Activated T-helper 1 cell treated with anti-CD3 and anti-CD28 coated beads, Interleukin-12 subunit alpha, Interleukin-12 subunit beta, Interleukin-2, Interleukin-4 antibody, amounts not matched to agents 30 ng/mL and 10 ng/mL and 1 ng/mL, durations not matched to agents 14 hours and 24 hours and 36 hours (primary cell): ENCODE results near the gene ADGB. TPM values are rescaled to one million over a fixed set of nuclear protein-coding genes. Genes with fewer than 3 reads are reported as not detected.
A peak's percentile ranks its signal among the peaks of the same experiment; 100 is the strongest.

Experiments used
- DNase-seq: peaks from one replicate; pipeline ENCODE4 v3.0.0; 2021; ENCODE audit warnings: low spot score
- H3K27ac Mint-ChIP-seq: one replicate; pipeline ENCODE4 v1.8.0; 2021; ENCODE audit warnings: mild to moderate bottlenecking, mixed read lengths
- H3K27me3 Mint-ChIP-seq: one replicate; pipeline ENCODE4 v1.8.0; 2022; ENCODE audit warnings: mild to moderate bottlenecking, moderate library complexity, mixed read lengths; ENCODE audit not compliant: insufficient read depth
- H3K36me3 Mint-ChIP-seq: one replicate; pipeline ENCODE4 v1.8.0; 2021; ENCODE audit warnings: low read depth, mixed read lengths
- H3K4me1 Mint-ChIP-seq: one replicate; pipeline ENCODE4 v1.8.0; 2021; ENCODE audit warnings: low read depth, mixed read lengths
- H3K4me3 Mint-ChIP-seq: one replicate; pipeline ENCODE4 v1.8.0; 2021; ENCODE audit warnings: mild to moderate bottlenecking, moderate library complexity, mixed read lengths
- H3K9me3 Mint-ChIP-seq: one replicate; pipeline ENCODE4 v1.8.0; 2021; ENCODE audit warnings: mixed read lengths
- intact Hi-C: fragments of 100-400 bp; cut with micrococcal nuclease; formaldehyde crosslinking; loops from one replicate; pipeline ENCODE4 v1.15.1; 2024
- total RNA-seq: library from RNA; stranded (reverse); gene quantifications from 2 replicates; pipeline ENCODE4 v1.2.3, GENCODE V29; 2022

Gene ADGB
- total RNA-seq, 1 donor from 2014 or later = not detected

- Mint-ChIP-seq H3K27me3 (peaks cover 9% of the 10 kb centered on the region), H3K27ac (no peak overlapping the region), H3K9me3 (no peaks in the 10 kb centered on the region), H3K4me1 (no peaks in the 10 kb centered on the region), H3K36me3 (no peaks in the 10 kb centered on the region), H3K4me3 (no peak overlapping the region)
- intact Hi-C loops = no loop called here
- DNase-seq = no peak
These were observed 102.9 kb downstream of the ADGB start for GRCh38 chr6:146701632-146702031.

- H3K27me3 Mint-ChIP-seq = peaks cover 11% of the 10 kb centered on the region
- no peak overlapping the region for H3K27ac Mint-ChIP-seq
- H3K9me3 Mint-ChIP-seq = no peaks in the 10 kb centered on the region
- H3K36me3 Mint-ChIP-seq = no peaks in the 10 kb centered on the region
- intact Hi-C loops = no loop called here
- no peaks in the 10 kb centered on the region for H3K4me1 Mint-ChIP-seq
- DNase-seq = no peak
- H3K4me3 Mint-ChIP-seq = no peak overlapping the region
These were observed 110.4 kb downstream of the ADGB start for GRCh38 chr6:146709036-146709622.

- H3K9me3 Mint-ChIP-seq = no peaks in the 10 kb centered on the region
- intact Hi-C loops = no loop called here
These were observed 120.6 kb downstream of the ADGB start for GRCh38 chr6:146719387-146719786.

GRCh38 chr6:146739696-146740095 is 140.9 kb downstream of the ADGB start:
- no peak for DNase-seq
- H3K4me3 Mint-ChIP-seq = no peak overlapping the region
- H3K27ac Mint-ChIP-seq = no peak overlapping the region
- intact Hi-C loops = no loop called here
- H3K4me1 Mint-ChIP-seq = no peaks in the 10 kb centered on the region
- no peaks in the 10 kb centered on the region for H3K36me3 Mint-ChIP-seq
- no peaks in the 10 kb centered on the region for H3K9me3 Mint-ChIP-seq
- peaks cover 5% of the 10 kb centered on the region for H3K27me3 Mint-ChIP-seq

More at GRCh38 chr6:146719387-146719786, 120.6 kb downstream of the ADGB start:
- Mint-ChIP-seq H3K27me3 (peaks cover 3% of the 10 kb centered on the region), H3K36me3 (no peaks in the 10 kb centered on the region), H3K27ac (no peak overlapping the region), H3K4me3 (no peak overlapping the region), H3K4me1 (no peaks in the 10 kb centered on the region)
- DNase-seq = no peak

GRCh38 chr6:146741609-146742008 is 142.8 kb downstream of the ADGB start:
- Mint-ChIP-seq H3K36me3 (no peaks in the 10 kb centered on the region), H3K9me3 (no peaks in the 10 kb centered on the region), H3K4me3 (no peak overlapping the region), H3K4me1 (no peaks in the 10 kb centered on the region), H3K27ac (no peak overlapping the region), H3K27me3 (peaks cover 5% of the 10 kb centered on the region)
- no peak for DNase-seq
- intact Hi-C loops = no loop called here

DNA sequence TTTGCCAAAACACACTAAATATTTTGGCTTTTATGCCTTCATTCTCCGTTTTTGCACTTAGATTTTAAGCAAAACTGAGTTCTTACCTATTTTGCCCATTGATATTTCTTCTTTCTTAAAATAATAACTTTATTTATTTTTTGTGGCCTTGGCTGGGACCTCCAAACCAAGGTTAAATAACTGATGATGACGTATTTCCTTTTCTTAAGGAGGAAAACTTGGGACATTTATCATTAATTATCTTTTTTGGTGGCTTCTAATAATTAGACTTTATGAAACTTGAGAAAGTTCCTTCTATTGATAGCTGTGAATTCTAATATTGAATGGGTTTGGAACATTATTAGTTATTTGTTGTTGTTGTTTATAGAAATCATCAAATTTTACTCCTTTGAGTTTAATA is 154.5 kb downstream of the ADGB start:
- Mint-ChIP-seq H3K27ac (no peak overlapping the region), H3K4me1 (no peaks in the 10 kb centered on the region), H3K36me3 (no peaks in the 10 kb centered on the region), H3K9me3 (no peaks in the 10 kb centered on the region), H3K4me3 (no peak overlapping the region), H3K27me3 (peaks cover 16% of the 10 kb centered on the region)
- no peak for DNase-seq
- intact Hi-C loops = no loop called here

DNA sequence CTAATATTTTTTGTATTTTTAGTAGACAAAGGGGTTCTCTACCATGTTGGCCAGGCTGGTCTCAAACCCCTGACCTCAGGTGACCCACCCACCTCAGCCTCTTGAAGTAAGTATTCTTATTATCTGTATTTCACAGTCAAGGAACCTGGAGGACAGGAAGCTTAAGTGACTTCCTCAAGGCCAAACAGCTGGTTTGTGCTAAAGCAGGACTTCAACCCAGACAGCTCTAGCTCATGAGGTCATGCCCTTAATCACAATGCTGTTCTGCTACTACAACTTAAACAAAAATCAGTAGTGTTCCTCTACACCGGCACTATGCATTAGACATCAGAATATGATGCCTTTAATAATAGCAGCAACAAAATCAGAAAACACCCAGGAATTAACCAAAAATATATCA is 168.9 kb downstream of the ADGB start:
- H3K36me3 Mint-ChIP-seq = no peaks in the 10 kb centered on the region
- no peaks in the 10 kb centered on the region for H3K9me3 Mint-ChIP-seq
- intact Hi-C loops = no loop called here
- H3K27ac Mint-ChIP-seq = no peak overlapping the region
- no peak overlapping the region for H3K4me3 Mint-ChIP-seq
- no peak for DNase-seq
- H3K4me1 Mint-ChIP-seq = peaks cover 20% of the 10 kb centered on the region
- peaks cover 7% of the 10 kb centered on the region for H3K27me3 Mint-ChIP-seq

DNA sequence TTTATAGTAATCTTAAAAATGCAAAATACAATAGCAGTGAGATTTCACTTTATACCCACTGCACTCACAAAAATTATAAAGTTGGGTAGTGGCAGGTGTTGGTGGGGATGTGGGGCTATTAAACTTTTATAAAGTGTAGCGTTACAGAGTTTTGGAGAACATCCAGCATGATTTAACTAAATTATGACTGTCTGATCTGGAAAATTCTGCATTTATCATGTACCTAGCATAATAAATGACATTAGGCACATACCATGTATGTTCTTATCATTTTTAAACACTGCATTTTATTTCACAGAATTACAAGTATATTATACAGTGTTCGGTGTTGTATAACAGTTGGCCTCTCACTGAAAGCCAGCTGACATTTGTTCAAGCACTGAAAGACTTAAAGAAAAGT is 169.9 kb downstream of the ADGB start:
- no peak overlapping the region for H3K4me3 Mint-ChIP-seq
- H3K4me1 Mint-ChIP-seq = peaks cover 20% of the 10 kb centered on the region
- no peaks in the 10 kb centered on the region for H3K36me3 Mint-ChIP-seq
- DNase-seq = no peak
- no peaks in the 10 kb centered on the region for H3K9me3 Mint-ChIP-seq
- intact Hi-C loops = no loop called here
- no peak overlapping the region for H3K27ac Mint-ChIP-seq
- H3K27me3 Mint-ChIP-seq = peaks cover 5% of the 10 kb centered on the region

- H3K4me3 Mint-ChIP-seq = peak overlapping the region; percentile 53
- no peak for DNase-seq
- H3K36me3 Mint-ChIP-seq = no peaks in the 10 kb centered on the region
- peaks cover 5% of the 10 kb centered on the region for H3K27me3 Mint-ChIP-seq
- H3K4me1 Mint-ChIP-seq = peaks cover 20% of the 10 kb centered on the region
- peak overlapping the region; percentile 27 for H3K27ac Mint-ChIP-seq
- intact Hi-C loops = loop anchor here (2.0 to 5.0 kb wide), 2 partner anchors 14 to 228 kb away; partner anchors contain the start of gene RAB32
- H3K9me3 Mint-ChIP-seq = no peaks in the 10 kb centered on the region
These were observed 171.6 kb downstream of the ADGB start for GRCh38 chr6:146770275-146770964.

DNA sequence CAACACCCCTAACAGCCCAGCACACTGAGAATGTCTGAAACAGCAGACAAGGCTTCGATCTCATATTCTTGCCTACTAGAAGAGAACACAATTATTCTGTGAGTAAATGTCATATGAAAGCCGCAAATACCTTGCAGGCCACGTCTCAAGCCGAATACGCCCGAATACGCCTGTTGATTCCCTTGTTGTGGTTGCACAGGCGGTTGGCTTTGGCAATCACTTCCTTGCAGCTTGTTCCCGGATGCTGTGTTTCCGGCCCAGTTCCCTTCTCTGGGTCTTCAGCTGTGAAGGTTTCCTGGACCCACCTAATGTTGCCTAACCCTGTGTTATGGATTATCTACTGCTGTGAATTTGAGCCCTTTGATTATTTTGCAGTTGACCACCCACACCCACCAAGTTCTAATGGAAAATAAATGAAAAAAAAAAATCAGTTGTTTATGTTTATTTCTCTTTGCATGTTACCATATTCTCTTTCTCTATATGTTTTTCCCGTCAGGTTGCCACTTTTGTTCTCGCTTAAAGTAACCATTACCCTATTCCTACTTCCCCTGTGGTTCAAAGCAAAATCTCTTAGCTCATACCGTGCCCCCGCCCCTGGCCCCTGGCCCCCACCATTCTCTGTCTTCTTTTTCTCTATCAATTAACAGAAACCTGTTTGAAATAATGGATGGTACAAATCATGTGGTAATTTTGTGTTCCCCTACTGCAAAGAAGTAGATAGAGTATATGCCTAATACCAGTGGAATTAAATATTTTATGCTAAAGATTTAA is 172.4 kb downstream of the ADGB start:
- peak; percentile 40 for DNase-seq
- Mint-ChIP-seq H3K4me1 (peaks cover 20% of the 10 kb centered on the region), H3K36me3 (no peaks in the 10 kb centered on the region), H3K9me3 (no peaks in the 10 kb centered on the region), H3K4me3 (peak overlapping the region; percentile 53), H3K27me3 (peaks cover 5% of the 10 kb centered on the region), H3K27ac (peak overlapping the region; percentile 27)
- intact Hi-C loops = loop anchor here (2.0 to 5.0 kb wide), 2 partner anchors 14 to 229 kb away; partner anchors contain the start of gene RAB32

GRCh38 chr6:146775220-146775619 is 176.4 kb downstream of the ADGB start:
- H3K36me3 Mint-ChIP-seq = no peaks in the 10 kb centered on the region
- peaks cover 3% of the 10 kb centered on the region for H3K27me3 Mint-ChIP-seq
- peaks cover 15% of the 10 kb centered on the region for H3K4me1 Mint-ChIP-seq
- H3K27ac Mint-ChIP-seq = no peak overlapping the region
- no peak for DNase-seq
- H3K4me3 Mint-ChIP-seq = no peak overlapping the region
- intact Hi-C loops = no loop called here
- no peaks in the 10 kb centered on the region for H3K9me3 Mint-ChIP-seq

- DNase-seq = no peak
- H3K27me3 Mint-ChIP-seq = peaks cover 8% of the 10 kb centered on the region
- intact Hi-C loops = loop anchor here (10.0 kb wide), 1 partner anchor 857 kb away; no protein-coding TSS in a partner anchor
- H3K36me3 Mint-ChIP-seq = no peaks in the 10 kb centered on the region
- H3K4me1 Mint-ChIP-seq = peaks cover 5% of the 10 kb centered on the region
- no peaks in the 10 kb centered on the region for H3K9me3 Mint-ChIP-seq
- H3K4me3 Mint-ChIP-seq = no peak overlapping the region
- H3K27ac Mint-ChIP-seq = no peak overlapping the region
These were observed 183.1 kb downstream of the ADGB start for GRCh38 chr6:146781836-146782235.
